IMR-90 (cell line): ENCODE results near the gene TSN. TPM values are rescaled to one million over a fixed set of nuclear protein-coding genes. Genes with fewer than 3 reads are reported as not detected.

Source experiments
- ATAC-seq: fragments of 200-7000 bp; cut with Tn5 transposase; 2 replicates; pipeline ENCODE4 v1.9.1; 2020; ENCODE audit warnings: low read depth, mild to moderate bottlenecking, moderate library complexity
- BruUV-seq: library from RNA; stranded (reverse); fragments of 400-500 nt; replicated peaks from 2 replicates; lab custom pipeline; 2021; lab: Mats Ljungman, UMichigan
- CTCF ChIA-PET: fragments of 300-600 bp; formaldehyde crosslinking; extraction: SDS; loops from one replicate; lab custom pipeline; 2021; ENCODE audit warnings: antibody characterized with exemption; lab: Yijun Ruan, JAX
- POLR2A ChIA-PET: fragments of 300-600 bp; sonication (Branson Sonifier 250); formaldehyde crosslinking; loops from one replicate; lab custom pipeline; 2022; ENCODE audit warnings: antibody characterized with exemption; ENCODE audit not compliant: unreplicated experiment; lab: Charles Lee
- DNase-seq: peaks from one replicate; pipeline ENCODE4 v3.0.0; 2013
- H2AFZ ChIP-seq: replicated peaks from 2 replicates; pipeline ENCODE3; 2013; ENCODE audit warnings: low read length, mild to moderate bottlenecking; ENCODE audit not compliant: poor library complexity
- H2AK5ac ChIP-seq: 2 replicates; pipeline ENCODE4 v1.6.1; 2013; ENCODE audit warnings: low read depth, low read length, inconsistent platforms
- H2AK9ac ChIP-seq: replicated peaks from 2 replicates; pipeline ENCODE3; 2013; ENCODE audit warnings: mild to moderate bottlenecking, low read depth, low read length, moderate library complexity; ENCODE audit not compliant: poor library complexity
- H2BK120ac ChIP-seq: 2 replicates; pipeline ENCODE4 v1.6.1; 2013; ENCODE audit warnings: low read depth, low read length, inconsistent platforms
- H2BK15ac ChIP-seq: 3 replicates; pipeline ENCODE4 v1.6.1; 2013; ENCODE audit warnings: low read depth, low read length, inconsistent platforms
- H2BK20ac ChIP-seq: 2 replicates; pipeline ENCODE4 v1.6.1; 2013; ENCODE audit warnings: low read depth, mild to moderate bottlenecking, inconsistent platforms, low read length, moderate library complexity
- H2BK5ac ChIP-seq: 2 replicates; pipeline ENCODE4 v1.6.1; 2013; ENCODE audit warnings: mild to moderate bottlenecking, low read depth, low read length, inconsistent platforms; ENCODE audit not compliant: poor library complexity, severe bottlenecking
- H3K14ac ChIP-seq: replicated peaks from 2 replicates; pipeline ENCODE4 v1.6.1; 2013; ENCODE audit warnings: low read depth, low read length, inconsistent platforms
- H3K18ac ChIP-seq: 2 replicates; pipeline ENCODE4 v1.6.1; 2013; ENCODE audit warnings: low read depth, low read length, control low read depth
- H3K23ac ChIP-seq: 2 replicates; pipeline ENCODE4 v1.6.1; 2013; ENCODE audit warnings: low read depth, low read length, inconsistent platforms
- H3K27ac ChIP-seq: 2 replicates; pipeline ENCODE4 v1.5.1; 2013; ENCODE audit warnings: mild to moderate bottlenecking, control low read depth, low read length; ENCODE audit not compliant: insufficient read depth
- H3K27me3 ChIP-seq: 2 replicates; pipeline ENCODE4 v1.6.1; 2013; ENCODE audit warnings: low read length; ENCODE audit not compliant: control insufficient read depth, insufficient read depth
- H3K36me3 ChIP-seq: 2 replicates; pipeline ENCODE4 v1.6.1; 2013; ENCODE audit warnings: low read length, mixed read lengths; ENCODE audit not compliant: control insufficient read depth, insufficient read depth
- H3K4ac ChIP-seq: 2 replicates; pipeline ENCODE4 v1.6.1; 2013; ENCODE audit warnings: low read depth, low read length, inconsistent platforms
- H3K4me1 ChIP-seq: 2 replicates; pipeline ENCODE4 v1.6.1; 2013; ENCODE audit warnings: low read length, mixed read lengths; ENCODE audit not compliant: control insufficient read depth, insufficient read depth
- H3K4me2 ChIP-seq: 2 replicates; pipeline ENCODE4 v1.6.1; 2013; ENCODE audit warnings: low read depth, mild to moderate bottlenecking, control low read depth, low read length, moderate library complexity
- H3K4me3 ChIP-seq: 2 replicates; pipeline ENCODE4 v1.5.1; 2013; ENCODE audit warnings: low read depth, mild to moderate bottlenecking, control low read depth, low read length, moderate library complexity; ENCODE audit not compliant: insufficient read depth
- H3K56ac ChIP-seq: 2 replicates; pipeline ENCODE4 v1.6.1; 2013; ENCODE audit warnings: low read length, inconsistent platforms; ENCODE audit not compliant: insufficient read depth; ENCODE audit errors: extremely low read depth
- H3K79me1 ChIP-seq, 2 experiments: 2 replicates each; pipeline ENCODE4 v1.6.1; 2013; ENCODE audit warnings: low read length in 2 of 2, inconsistent platforms in 1 of 2, low read depth in 1 of 2
- H3K9ac ChIP-seq: 2 replicates; pipeline ENCODE4 v1.6.1; 2013; ENCODE audit warnings: low read depth, low read length, control low read depth
- H3K9me1 ChIP-seq: 2 replicates; pipeline ENCODE4 v1.6.1; 2013; ENCODE audit warnings: low read length, inconsistent platforms; ENCODE audit not compliant: insufficient read depth
- H3K9me3 ChIP-seq: 2 replicates; pipeline ENCODE4 v1.6.1; 2013; ENCODE audit warnings: low read length; ENCODE audit not compliant: control insufficient read depth, insufficient read depth
- H4K20me1 ChIP-seq: 2 replicates; pipeline ENCODE4 v1.6.1; 2013; ENCODE audit warnings: low read length, inconsistent platforms; ENCODE audit not compliant: insufficient read depth
- H4K5ac ChIP-seq: 2 replicates; pipeline ENCODE4 v1.6.1; 2013; ENCODE audit warnings: mild to moderate bottlenecking, low read depth, low read length, control low read depth
- H4K8ac ChIP-seq, 2 experiments: 2 replicates each; pipeline ENCODE4 v1.6.1; 2013; ENCODE audit warnings: low read depth in 2 of 2, low read length in 2 of 2, control low read depth in 1 of 2, inconsistent platforms in 1 of 2
- H4K91ac ChIP-seq: 2 replicates; pipeline ENCODE4 v1.6.1; 2013; ENCODE audit warnings: low read depth, low read length, inconsistent platforms; ENCODE audit not compliant: insufficient read depth
- BHLHE40 ChIP-seq: fragments of 150-350 bp; IDR thresholded peaks from 2 replicates; pipeline ENCODE4 v1.6.1; 2016; ENCODE audit warnings: mild to moderate bottlenecking, low read depth, low read length
- CEBPB ChIP-seq: IDR thresholded peaks from 2 replicates; pipeline ENCODE4 v1.6.1; 2012; ENCODE audit warnings: low read depth, low read length, improper control_type of control experiment
- CHD1 ChIP-seq: IDR thresholded peaks from 2 replicates; pipeline ENCODE4 v1.6.1; 2012; ENCODE audit warnings: low read depth, low read length, improper control_type of control experiment
- CTCF ChIP-seq: conservative IDR thresholded peaks from 2 replicates; pipeline ENCODE4 v1.5.1; 2012; ENCODE audit warnings: mild to moderate bottlenecking, low read depth, low read length, improper control_type of control experiment
- FOS ChIP-seq: fragments of 150-350 bp; IDR thresholded peaks from 2 replicates; pipeline ENCODE4 v1.6.1; 2016; ENCODE audit warnings: low read depth, low read length
- MAFK ChIP-seq: IDR thresholded peaks from 2 replicates; pipeline ENCODE4 v1.6.1; 2012; ENCODE audit warnings: low read depth, low read length, improper control_type of control experiment
- MAZ ChIP-seq: IDR thresholded peaks from 2 replicates; pipeline ENCODE4 v1.6.1; 2012; ENCODE audit warnings: low read depth, mild to moderate bottlenecking, low read length, improper control_type of control experiment, moderate library complexity, borderline replicate concordance
- MXI1 ChIP-seq: IDR thresholded peaks from 2 replicates; pipeline ENCODE4 v1.6.1; 2012; ENCODE audit warnings: low read depth, mild to moderate bottlenecking, low read length, moderate library complexity, borderline replicate concordance
- NFE2L2 ChIP-seq: fragments of 150-350 bp; IDR thresholded peaks from 2 replicates; pipeline ENCODE4 v1.6.1; 2016; ENCODE audit warnings: low read depth, mild to moderate bottlenecking, low read length
- POLR2A ChIP-seq: IDR thresholded peaks from 2 replicates; pipeline ENCODE4 v1.6.1; 2012; ENCODE audit warnings: mild to moderate bottlenecking, low read depth, low read length
- RAD21 ChIP-seq: IDR thresholded peaks from 2 replicates; pipeline ENCODE4 v1.6.1; 2012; ENCODE audit warnings: low read length, improper control_type of control experiment
- RCOR1 ChIP-seq: IDR thresholded peaks from 2 replicates; pipeline ENCODE4 v1.6.1; 2012; ENCODE audit warnings: mild to moderate bottlenecking, low read length, improper control_type of control experiment; ENCODE audit not compliant: insufficient replicate concordance
- RFX5 ChIP-seq: IDR thresholded peaks from 2 replicates; pipeline ENCODE4 v1.8.0; 2012; ENCODE audit warnings: low read depth, mild to moderate bottlenecking, low read length, moderate library complexity
- SMC3 ChIP-seq: fragments of 150-350 bp; IDR thresholded peaks from 2 replicates; pipeline ENCODE4 v1.6.1; 2016; ENCODE audit warnings: low read depth, mild to moderate bottlenecking, antibody characterized with exemption, low read length, moderate library complexity
- USF2 ChIP-seq: fragments of 150-350 bp; IDR thresholded peaks from 2 replicates; pipeline ENCODE4 v1.6.1; 2017; ENCODE audit warnings: mild to moderate bottlenecking, antibody characterized with exemption, low read length, low read depth
- WGBS, 2 experiments: methylation state at CpG; one replicate each; pipeline versions ENCODE4 v1.1.5 to v1.1.7; 2013; ENCODE audit warnings: missing lambda C conversion rate in 2 of 2; ENCODE audit not compliant: insufficient read length in 1 of 2; ENCODE audit errors: extremely low coverage in 2 of 2; 5-methylcytosine and 5-hydroxymethylcytosine counted together
- dilution Hi-C: fragments of 300-500 bp; cut with HindIII; formaldehyde crosslinking; loops from one replicate; pipeline ENCODE4 v1.14.3; 2018; ENCODE audit warnings: low sequenced_read_pairs; ENCODE audit not compliant: unreplicated experiment
- in situ Hi-C: fragments of 300-500 bp; cut with MboI; formaldehyde crosslinking; loops from 3 replicates; pipeline ENCODE4 v1.14.3; 2019; ENCODE audit warnings: low sequenced_read_pairs, inconsistent platforms, mixed read lengths
- intact Hi-C: fragments of 100-400 bp; cut with micrococcal nuclease; formaldehyde crosslinking; loops from 2 replicates; pipeline ENCODE4 v1.10.0; 2022
- polyA plus RNA-seq, 3 experiments: library from polyadenylated mRNA; depleted of rRNA; stranded (reverse); fragments of >200 nt; gene quantifications; 2 replicates each; pipeline ENCODE4 v1.2.3, GENCODE V29; 2012; ENCODE audit warnings: low replicate concordance in 1 of 3
- total RNA-seq: library from RNA; depleted of rRNA; stranded (reverse); fragments of >200 nt; gene quantifications from 2 replicates; pipeline ENCODE4 v1.2.3, GENCODE V29; 2012
- TF ChIP-seq, protein P1 (sequence below): fragments of 150-350 bp; IDR thresholded peaks from 2 replicates; pipeline ENCODE4 v1.6.1; 2016; ENCODE audit warnings: low read depth, mild to moderate bottlenecking, low read length, moderate library complexity, borderline replicate concordance

The TSN gene
- total and polyA plus RNA-seq, 2 of the 4 experiments (the other 2 are of a cell fraction): 31.0 to 56.3 TPM

DNA sequence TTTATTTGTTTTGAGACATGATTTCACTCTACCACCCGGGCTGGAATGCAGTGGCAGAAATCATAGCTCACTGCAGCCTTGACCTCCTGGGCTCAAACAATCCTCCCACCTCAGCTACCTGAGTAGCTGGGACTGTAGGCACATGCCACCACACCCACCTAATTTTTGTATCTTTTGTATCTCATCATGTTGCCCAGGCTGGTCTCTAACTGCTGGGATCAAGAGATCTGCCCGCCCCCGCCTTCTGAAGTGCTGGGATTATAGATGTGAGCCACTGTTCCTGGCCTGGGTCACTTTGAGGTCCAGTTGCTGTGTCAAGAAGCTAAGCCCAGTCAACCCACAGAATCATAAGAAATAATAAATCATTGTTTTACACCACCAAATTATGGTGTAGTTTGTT is 38.4 kb downstream of the TSN start:
- in situ Hi-C loops: no loop called here
- ATAC-seq (no peak), DNase-seq (no peak)
- Histone ChIP-seq H2BK20ac (no peak overlapping the region), H3K79me1 (no peaks in the 10 kb centered on the region), H2AK9ac (no peak overlapping the region), H3K56ac (no peak overlapping the region), H4K8ac (no peak overlapping the region), H3K4me1 (no peaks in the 10 kb centered on the region), H3K18ac (no peak overlapping the region), H3K36me3 (no peaks in the 10 kb centered on the region), H3K4me3 (no peak overlapping the region), H3K9ac (no peak overlapping the region), H3K9me1 (no peaks in the 10 kb centered on the region), H3K9me3 (no peaks in the 10 kb centered on the region), H2BK5ac (no peak overlapping the region), H3K4ac (no peak overlapping the region), H3K23ac (no peak overlapping the region), H2BK15ac (no peak overlapping the region), H2AFZ (no peak overlapping the region), H4K91ac (no peak overlapping the region), H3K4me2 (no peak overlapping the region), H2BK120ac (no peak overlapping the region), H3K14ac (no peak overlapping the region), H4K5ac (no peak overlapping the region), H3K27me3 (peaks cover 2% of the 10 kb centered on the region), H3K27ac (no peak overlapping the region), H4K20me1 (no peaks in the 10 kb centered on the region), H2AK5ac (no peak overlapping the region)
- intact Hi-C loops: no loop called here
- ChIA-PET CTCF (no interaction called here), POLR2A (no interaction called here)
- no TSS peak for BruUV-seq
- WGBS, 2 experiments: no CpG with 5 or more reads among the region's 3 CpGs
- dilution Hi-C loops: no loop called here
- no peak for TF ChIP-seq CEBPB
- TF ChIP-seq MXI1: no peak
- TF ChIP-seq CHD1: no peak
- TF ChIP-seq MAZ: no peak
- TF ChIP-seq RAD21: no peak
- TF ChIP-seq MAFK: no peak
- no peak for TF ChIP-seq POLR2A
- TF ChIP-seq, protein P1, sequence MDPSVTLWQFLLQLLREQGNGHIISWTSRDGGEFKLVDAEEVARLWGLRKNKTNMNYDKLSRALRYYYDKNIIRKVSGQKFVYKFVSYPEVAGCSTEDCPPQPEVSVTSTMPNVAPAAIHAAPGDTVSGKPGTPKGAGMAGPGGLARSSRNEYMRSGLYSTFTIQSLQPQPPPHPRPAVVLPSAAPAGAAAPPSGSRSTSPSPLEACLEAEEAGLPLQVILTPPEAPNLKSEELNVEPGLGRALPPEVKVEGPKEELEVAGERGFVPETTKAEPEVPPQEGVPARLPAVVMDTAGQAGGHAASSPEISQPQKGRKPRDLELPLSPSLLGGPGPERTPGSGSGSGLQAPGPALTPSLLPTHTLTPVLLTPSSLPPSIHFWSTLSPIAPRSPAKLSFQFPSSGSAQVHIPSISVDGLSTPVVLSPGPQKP: no peak
- TF ChIP-seq NFE2L2: no peak
- TF ChIP-seq RFX5: no peak
- no peak for TF ChIP-seq RCOR1
- no peak for TF ChIP-seq BHLHE40
- TF ChIP-seq USF2: no peak
- TF ChIP-seq SMC3: no peak
- no peak for TF ChIP-seq FOS
- TF ChIP-seq CTCF: no peak
